Measurements from ENCODE around the gene NUDT1.

The NUDT1 gene

DNA sequence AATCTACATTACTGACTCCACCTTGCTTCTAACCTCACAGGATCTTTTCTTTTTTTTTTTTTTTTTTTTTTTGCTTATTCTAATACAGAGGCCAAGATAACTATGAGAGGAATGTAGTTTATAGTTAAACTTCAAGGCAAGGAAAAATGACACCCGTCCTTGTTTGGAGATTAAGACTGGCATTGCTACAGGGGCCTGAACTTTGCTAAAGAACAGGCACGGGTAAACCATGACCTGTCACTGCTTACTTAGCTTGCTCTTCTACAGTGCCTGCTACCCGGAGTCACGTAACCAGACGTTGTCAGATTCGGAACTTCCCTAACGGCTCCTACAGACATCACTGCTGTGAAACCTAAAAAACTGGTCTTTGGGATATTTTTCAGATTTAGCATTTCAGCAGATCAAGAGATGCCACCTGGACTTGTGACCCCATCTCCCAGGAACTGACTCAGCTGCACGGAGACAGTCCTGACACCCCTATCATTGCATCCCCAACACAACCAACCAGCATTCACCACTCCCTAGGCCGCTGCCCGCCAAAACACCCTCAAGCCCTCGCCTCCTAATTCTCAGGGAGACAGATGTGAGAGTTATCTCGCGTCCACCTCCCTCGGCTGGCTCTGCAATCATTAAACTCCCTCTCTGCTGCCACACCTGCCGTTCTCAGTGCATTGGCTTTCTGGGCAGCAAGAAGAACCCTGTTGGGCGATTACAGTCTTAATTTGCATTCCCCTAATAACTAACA, 36.8 kb upstream of the NUDT1 start:
- no peak for DNase-seq (ENCODE audit: low read depth)

GRCh38 chr7:2208712-2209111, 33.3 kb upstream of the NUDT1 start:
- no peak for DNase-seq (ENCODE audit: low read depth)

DNA sequence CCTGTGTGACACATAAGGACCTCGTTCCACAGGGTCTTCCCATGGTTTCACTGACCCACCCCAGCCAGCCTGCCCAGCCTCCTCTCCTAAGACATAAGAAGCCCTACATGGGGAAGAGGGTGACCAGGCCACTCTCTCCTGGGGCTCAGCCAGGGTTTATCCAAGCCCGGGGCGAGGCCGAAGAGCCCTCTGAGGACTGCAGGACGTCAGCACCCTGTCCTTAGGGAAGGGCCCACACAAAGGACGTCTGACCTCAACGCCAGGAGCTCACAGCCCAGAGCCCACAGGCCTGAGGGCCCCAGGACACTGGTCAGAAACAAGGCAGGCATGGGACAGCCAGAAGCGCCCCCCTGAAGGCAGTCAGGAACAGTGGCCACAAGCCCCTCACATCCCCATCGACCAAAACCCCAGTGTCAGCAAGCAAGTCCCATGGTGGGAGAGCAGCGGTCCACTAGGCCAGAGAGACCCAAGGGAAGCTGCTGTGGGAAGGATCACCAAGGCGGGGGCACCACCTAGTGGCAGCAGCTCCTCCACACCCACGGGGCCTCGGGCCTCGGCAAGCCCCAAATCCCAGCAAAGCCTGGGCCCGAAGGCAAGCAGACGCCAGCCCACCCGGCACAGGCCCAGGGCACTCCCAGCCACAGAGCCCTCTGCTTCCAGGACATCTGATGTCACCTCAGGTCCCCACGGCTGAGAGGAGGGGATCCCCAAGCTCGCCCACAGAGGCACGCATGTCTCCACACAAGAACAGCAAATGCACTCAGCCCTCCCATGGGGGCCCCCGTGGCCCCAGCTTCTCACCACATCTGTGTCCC, 32.7 kb upstream of the NUDT1 start:
- peak; percentile 15 for DNase-seq (ENCODE audit: low read depth)

DNA sequence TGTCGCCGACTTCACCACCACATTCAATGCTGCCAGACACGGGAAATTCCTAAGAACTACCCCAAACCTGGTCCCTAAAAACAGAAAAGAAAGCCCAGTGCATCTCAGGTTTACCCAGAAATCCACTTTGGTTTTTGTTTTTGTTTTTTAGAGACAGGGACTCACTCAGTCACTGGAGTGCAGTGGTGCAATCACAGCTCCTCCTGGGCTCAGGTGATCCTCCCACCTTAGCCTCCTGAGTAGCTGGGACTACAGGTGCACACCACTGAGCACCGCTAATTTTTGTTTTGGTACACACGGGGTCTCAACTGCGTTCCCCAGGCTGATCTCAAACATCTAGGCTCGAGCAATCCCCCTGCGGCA, 32.1 kb upstream of the NUDT1 start:
- no peak for DNase-seq (ENCODE audit: low read depth)

GRCh38 chr7:2210551-2211258, 31.3 kb upstream of the NUDT1 start:
- DNase-seq (ENCODE audit: low read depth) = no peak

- no peak for DNase-seq (ENCODE audit: low read depth)
Observed at GRCh38 chr7:2211259-2211880, 30.7 kb upstream of the NUDT1 start.

DNA sequence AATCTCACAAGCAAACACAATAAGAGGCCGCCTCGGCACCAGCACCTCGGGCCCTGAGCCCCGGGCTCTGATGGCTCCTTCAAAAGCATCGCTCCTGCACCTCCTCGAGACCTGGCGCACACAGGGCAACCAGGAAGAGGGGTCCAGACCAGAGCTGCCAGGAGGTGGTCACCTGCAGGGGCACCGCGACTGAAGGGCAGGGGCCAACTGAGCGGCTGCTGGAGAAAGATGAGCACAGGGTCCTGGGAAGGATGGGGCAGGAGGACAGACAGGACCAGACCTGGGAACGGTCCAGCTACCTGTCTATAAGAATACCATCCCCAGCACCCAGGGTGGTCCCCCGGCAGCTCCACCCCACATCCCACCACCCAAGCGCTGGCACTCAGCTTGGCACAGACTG, 30.1 kb upstream of the NUDT1 start:
- no peak for DNase-seq (ENCODE audit: low read depth)

GRCh38 chr7:2212906-2213305, 29.1 kb upstream of the NUDT1 start:
- DNase-seq (ENCODE audit: low read depth) = no peak

GRCh38 chr7:2213551-2214215, 28.3 kb upstream of the NUDT1 start:
- no peak for DNase-seq (ENCODE audit: low read depth)

DNA sequence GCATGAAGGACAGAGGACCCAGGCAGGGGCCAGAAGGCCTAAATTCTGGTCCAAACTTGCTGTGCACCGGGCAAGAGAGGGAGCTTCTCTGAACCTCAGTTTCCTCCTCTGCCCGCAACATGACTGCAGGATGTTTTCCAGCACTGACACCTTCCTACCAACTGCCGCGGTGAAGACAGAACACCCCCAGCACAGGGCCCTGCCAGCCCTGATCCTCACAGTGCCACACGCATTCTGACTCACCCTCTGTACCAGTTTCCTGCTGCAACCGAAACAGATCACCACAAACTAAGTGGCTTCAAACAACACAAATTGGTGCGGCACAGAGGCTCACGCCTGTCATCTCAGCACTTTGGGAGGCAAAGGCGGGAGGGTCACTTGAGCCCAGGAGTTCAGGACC, 27.4 kb upstream of the NUDT1 start:
- no peak for DNase-seq (ENCODE audit: low read depth)

DNA sequence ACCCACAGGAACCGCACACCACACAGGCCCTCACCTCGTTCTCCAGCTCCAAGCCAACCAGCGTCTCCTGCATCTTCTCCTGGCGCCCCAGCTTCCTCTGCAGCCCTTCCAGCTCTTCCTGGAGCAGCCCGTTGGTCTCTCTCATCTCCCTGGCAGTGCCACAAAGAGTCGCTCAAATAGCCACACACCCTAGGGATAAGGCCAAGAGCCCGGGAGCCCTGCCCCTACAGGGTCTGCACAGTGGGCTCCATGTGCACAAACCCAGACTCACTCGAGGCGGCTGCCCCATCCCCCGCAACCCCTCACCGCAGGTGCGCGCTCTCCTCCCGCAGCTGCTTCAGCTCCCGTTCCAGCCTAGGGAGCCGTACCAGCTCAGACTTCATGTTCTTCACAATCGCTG, 26.2 kb upstream of the NUDT1 start:
- DNase-seq (ENCODE audit: low read depth) = no peak

GRCh38 chr7:2217206-2217605, 24.8 kb upstream of the NUDT1 start:
- DNase-seq (ENCODE audit: low read depth) = no peak

GRCh38 chr7:2217716-2218443, 24.1 kb upstream of the NUDT1 start:
- no peak for DNase-seq (ENCODE audit: low read depth)

GRCh38 chr7:2218444-2218785, 23.6 kb upstream of the NUDT1 start:
- DNase-seq (ENCODE audit: low read depth) = no peak

DNA sequence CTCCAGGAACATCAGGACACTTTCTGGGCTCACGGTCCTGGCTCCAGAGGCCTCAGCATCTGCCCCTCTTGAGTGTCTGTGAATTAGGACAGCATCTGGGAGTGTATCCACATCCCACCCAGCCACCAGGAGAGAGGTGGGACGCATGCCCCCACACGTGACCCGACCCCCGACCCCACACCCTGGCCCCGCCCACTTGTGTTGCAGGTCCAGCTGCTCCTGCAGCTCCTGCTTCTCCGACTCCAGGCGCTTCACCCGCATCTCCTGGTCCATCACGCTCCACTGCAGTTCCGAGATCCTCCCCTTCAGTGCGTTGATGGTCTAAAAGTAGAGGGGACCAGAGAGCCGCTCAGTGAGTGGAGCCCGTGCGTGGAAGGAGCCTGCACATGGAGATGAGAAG, 22.9 kb upstream of the NUDT1 start:
- no peak for DNase-seq (ENCODE audit: low read depth)

DNA sequence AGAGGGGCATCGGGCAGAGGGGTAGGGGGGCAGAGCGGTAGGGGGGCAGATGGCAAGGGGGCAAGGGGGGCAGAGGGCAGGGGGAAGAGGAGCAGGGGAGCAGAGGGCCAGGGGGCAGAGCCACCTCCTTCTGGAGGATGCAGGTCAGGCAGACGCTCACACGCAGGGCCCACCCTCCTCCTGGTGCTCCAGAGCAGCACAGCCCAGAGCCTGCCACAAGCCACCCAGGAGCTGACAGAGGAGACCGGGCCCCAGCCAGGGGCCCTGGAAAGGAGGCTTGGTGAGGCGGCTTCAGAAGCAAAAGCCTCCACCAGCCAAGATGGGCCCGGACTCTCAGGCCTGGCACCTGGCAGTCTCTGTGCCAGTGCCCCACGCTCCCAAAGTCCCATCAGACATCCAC, 22.4 kb upstream of the NUDT1 start:
- no peak for DNase-seq (ENCODE audit: low read depth)

GRCh38 chr7:2220030-2220429, 22.0 kb upstream of the NUDT1 start:
- DNase-seq (ENCODE audit: low read depth) = no peak

DNA sequence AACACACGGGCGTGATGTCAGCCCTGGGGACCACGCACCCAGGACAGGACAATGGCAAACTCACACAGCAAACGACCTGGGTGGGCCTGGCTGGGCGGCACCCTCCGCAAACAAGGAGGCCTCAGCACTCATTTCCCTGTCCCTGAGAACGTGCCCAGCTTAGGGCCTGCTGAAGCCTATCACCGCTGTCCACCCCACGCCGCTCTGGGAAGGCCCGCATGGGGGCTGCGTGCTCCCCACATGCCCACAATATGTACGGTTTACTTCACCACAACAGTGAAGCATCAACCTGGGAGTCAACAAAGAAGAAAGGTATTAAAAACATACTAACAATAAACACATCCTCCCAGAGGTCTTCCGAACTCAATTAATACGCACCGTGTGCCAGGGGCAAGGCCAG, 21.5 kb upstream of the NUDT1 start:
- DNase-seq (ENCODE audit: low read depth) = no peak

- DNase-seq (ENCODE audit: low read depth) = no peak
Observed at GRCh38 chr7:2220954-2221353, 21.1 kb upstream of the NUDT1 start.

- DNase-seq (ENCODE audit: low read depth) = no peak
Observed at GRCh38 chr7:2222516-2222915, 19.5 kb upstream of the NUDT1 start.

GRCh38 chr7:2223321-2223720, 18.7 kb upstream of the NUDT1 start:
- DNase-seq (ENCODE audit: low read depth) = no peak
